ENCODE results near the gene OSCAR.

Gene OSCAR

GRCh38 chr19:54109651-54110050 lies 9.0 kb upstream of the OSCAR start:
- DNase-seq (ENCODE audit: low read depth): no peak
- TF ChIP-seq, protein P1, sequence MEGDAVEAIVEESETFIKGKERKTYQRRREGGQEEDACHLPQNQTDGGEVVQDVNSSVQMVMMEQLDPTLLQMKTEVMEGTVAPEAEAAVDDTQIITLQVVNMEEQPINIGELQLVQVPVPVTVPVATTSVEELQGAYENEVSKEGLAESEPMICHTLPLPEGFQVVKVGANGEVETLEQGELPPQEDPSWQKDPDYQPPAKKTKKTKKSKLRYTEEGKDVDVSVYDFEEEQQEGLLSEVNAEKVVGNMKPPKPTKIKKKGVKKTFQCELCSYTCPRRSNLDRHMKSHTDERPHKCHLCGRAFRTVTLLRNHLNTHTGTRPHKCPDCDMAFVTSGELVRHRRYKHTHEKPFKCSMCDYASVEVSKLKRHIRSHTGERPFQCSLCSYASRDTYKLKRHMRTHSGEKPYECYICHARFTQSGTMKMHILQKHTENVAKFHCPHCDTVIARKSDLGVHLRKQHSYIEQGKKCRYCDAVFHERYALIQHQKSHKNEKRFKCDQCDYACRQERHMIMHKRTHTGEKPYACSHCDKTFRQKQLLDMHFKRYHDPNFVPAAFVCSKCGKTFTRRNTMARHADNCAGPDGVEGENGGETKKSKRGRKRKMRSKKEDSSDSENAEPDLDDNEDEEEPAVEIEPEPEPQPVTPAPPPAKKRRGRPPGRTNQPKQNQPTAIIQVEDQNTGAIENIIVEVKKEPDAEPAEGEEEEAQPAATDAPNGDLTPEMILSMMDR (IDR thresholded peaks at IDR 0.05; ENCODE audit: insufficient read depth, low read depth, low read length, missing control alignments): no peak
- H3K4me3 ChIP-seq (ENCODE audit: low read length): no peak overlapping the region

DNA sequence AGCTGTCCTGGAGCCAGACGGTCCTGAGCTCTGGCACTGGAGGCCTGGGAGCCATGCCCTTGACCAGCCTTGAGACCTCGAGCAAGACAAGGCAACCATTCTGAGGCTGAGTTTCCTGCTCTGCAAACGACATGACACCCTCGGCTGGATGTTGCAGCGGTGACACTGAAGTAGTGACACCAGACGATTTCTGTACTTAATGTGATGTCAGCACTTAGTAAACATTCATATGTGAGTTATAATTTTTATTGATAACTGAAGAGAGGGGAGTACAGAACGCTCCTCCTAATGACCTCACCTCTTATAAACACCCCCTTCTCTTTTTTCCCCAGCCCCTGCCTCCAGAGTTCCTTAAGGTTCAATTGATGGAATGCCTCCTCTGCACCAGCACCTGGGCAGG lies 7.9 kb upstream of the OSCAR start:
- no peak for DNase-seq (ENCODE audit: low read depth)
- no peak overlapping the region for H3K4me3 ChIP-seq (ENCODE audit: low read length)
- TF ChIP-seq, protein P1 (IDR thresholded peaks at IDR 0.05; ENCODE audit: insufficient read depth, low read depth, low read length, missing control alignments): no peak

DNA sequence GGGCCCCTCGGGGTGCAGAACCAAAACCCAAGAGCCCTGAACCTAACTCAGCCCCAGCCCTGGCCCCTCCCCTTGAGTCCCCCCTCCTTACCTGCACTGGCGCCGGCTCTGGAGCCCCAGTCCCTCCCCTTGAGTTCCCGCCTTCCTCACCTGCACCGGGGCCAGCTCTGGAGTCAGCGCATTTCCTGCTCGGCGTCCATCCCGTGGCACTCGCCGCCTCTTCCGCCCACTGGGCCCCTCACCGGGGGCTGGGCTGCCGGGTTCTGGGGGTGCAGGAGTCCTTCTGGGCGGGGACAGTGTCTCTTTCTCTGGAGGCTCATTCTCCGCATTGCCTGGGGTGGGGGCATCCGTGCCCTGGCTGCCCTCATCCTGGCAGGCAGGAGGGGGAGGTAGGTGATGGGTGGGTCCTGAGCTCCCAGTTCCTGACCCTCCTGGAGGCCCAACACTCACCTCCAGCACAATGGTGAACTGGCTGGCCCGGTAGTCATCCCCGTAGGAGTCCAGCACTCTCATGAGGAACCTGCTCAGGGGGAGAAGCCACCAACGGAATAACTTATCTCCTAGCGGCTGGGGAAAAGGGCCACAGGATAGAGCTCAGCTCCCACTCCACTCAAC lies 7.4 kb upstream of the OSCAR start:
- no peak overlapping the region for H3K4me3 ChIP-seq (ENCODE audit: low read length)
- TF ChIP-seq, protein P1 (IDR thresholded peaks at IDR 0.05; ENCODE audit: insufficient read depth, low read depth, low read length, missing control alignments): no peak

DNA sequence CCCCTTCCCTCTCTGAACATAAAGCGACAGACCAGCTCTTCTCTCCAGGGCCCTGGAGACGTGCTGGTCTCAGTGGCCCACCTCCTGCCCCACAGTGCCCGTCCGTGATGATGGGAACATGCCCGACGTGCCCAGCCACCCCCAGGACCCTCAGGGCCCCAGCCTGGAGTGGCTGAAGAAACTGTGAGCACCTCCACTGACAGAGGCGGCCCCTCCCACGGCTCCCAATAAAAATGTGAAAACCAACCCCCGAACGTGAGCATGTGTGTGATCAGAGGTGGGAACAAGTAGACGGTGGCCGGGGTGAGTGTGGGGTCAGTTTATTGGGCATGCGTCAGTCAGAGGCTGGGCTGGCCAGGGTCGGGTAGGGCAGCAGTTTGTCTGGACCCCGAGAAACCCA lies 6.1 kb upstream of the OSCAR start:
- DNase-seq (ENCODE audit: low read depth): no peak
- TF ChIP-seq, protein P1 (IDR thresholded peaks at IDR 0.05; ENCODE audit: insufficient read depth, low read depth, low read length, missing control alignments): no peak
- no peak overlapping the region for H3K4me3 ChIP-seq (ENCODE audit: low read length)

More for the DNA sequence above, 7.4 kb upstream of the OSCAR start:
- no peak for DNase-seq (ENCODE audit: low read depth)

- DNase-seq (ENCODE audit: low read depth): no peak
Measured at GRCh38 chr19:54105796-54106195, 5.2 kb upstream of the OSCAR start.

GRCh38 chr19:54104998-54105715 lies 4.6 kb upstream of the OSCAR start:
- DNase-seq (ENCODE audit: low read depth): no peak
- TF ChIP-seq, protein P1 (IDR thresholded peaks at IDR 0.05; ENCODE audit: insufficient read depth, low read depth, low read length, missing control alignments): no peak
- no peak overlapping the region for H3K4me3 ChIP-seq (ENCODE audit: low read length)

More at GRCh38 chr19:54105796-54106195, 5.2 kb upstream of the OSCAR start:
- TF ChIP-seq, protein P1 (IDR thresholded peaks at IDR 0.05; ENCODE audit: insufficient read depth, low read depth, low read length, missing control alignments): no peak
- H3K4me3 ChIP-seq (ENCODE audit: low read length): no peak overlapping the region
